Ovary (tissue), 10 donors: ENCODE data around the gene HMCES. TPM values are rescaled to one million over a fixed set of nuclear protein-coding genes. Genes with fewer than 3 reads are reported as not detected.

Experiments
- DNase-seq, 5 donors: peaks; one replicate each; pipeline ENCODE4 v3.0.0-alpha.2; 2019 to 2020
- H3K27ac ChIP-seq, 2 donors: fragments of 200-600 bp; one replicate each; pipeline versions ENCODE4 v1.5.1 to v1.8.0; 2019 to 2022
- H3K27me3 ChIP-seq: fragments of 200-600 bp; one replicate; pipeline ENCODE4 v1.8.0; 2022
- H3K36me3 ChIP-seq: fragments of 200-600 bp; sonication (generic); one replicate; pipeline ENCODE4 v1.5.1; 2019
- H3K4me1 ChIP-seq: one replicate; pipeline ENCODE4 v1.8.1; 2013; ENCODE audit warnings: mild to moderate bottlenecking, moderate library complexity; ENCODE audit not compliant: insufficient read depth
- H3K4me3 ChIP-seq: fragments of 200-600 bp; sonication (generic); one replicate; pipeline ENCODE4 v1.5.1; 2017
- H3K9me3 ChIP-seq, 2 donors: fragments of 200-600 bp in 1 of 2; sonication (generic) in 1 of 2; one replicate each; pipeline versions ENCODE4 v1.5.1 to v1.8.1; 2013 to 2019; ENCODE audit warnings: mild to moderate bottlenecking in 1 of 2, moderate library complexity in 1 of 2
- EP300 ChIP-seq: sonication (generic); formaldehyde crosslinking; IDR thresholded peaks from one replicate; pipeline ENCODE4 v1.6.1; 2017; ENCODE audit warnings: antibody characterized with exemption
- POLR2A ChIP-seq: fragments of 450-650 bp; IDR thresholded peaks from one replicate; pipeline ENCODE4 v1.6.1; 2017; ENCODE audit warnings: antibody characterized with exemption, mild to moderate bottlenecking, moderate library complexity
- WGBS, 3 donors: extraction: QIAGEN DNeasy Blood & Tissue Kit in 1 of 3; methylation state at CpG; one replicate each; pipeline versions ENCODE4 v1.1.5 to v1.1.7; 2013 to 2017; 5-methylcytosine and 5-hydroxymethylcytosine counted together
- intact Hi-C, 4 donors: fragments of 100-400 bp; cut with DNase I; formaldehyde crosslinking; loops; one replicate each; pipeline versions ENCODE4 v1.11.0 to v1.15.1; 2022 to 2023
- long read RNA-seq, 3 donors: library from polyadenylated mRNA in 2 of 3; unstranded in 2 of 3; transcript quantifications; one replicate each; pipeline ENCODE4 v2.0.0 and lab custom pipeline, GENCODE V29; 2021 to 2026
- polyA plus RNA-seq, 2 donors: library from polyadenylated mRNA; stranded (reverse); fragments of 200-250 nt in 1 of 2; fragments of 350-450 nt in 1 of 2; fragmentation: Illumina TruSeq in 1 of 2; extraction: RNeasy Lipid Tissue Mini Kit (QIAGEN cat#74804) in 1 of 2; gene quantifications; one replicate each; pipeline ENCODE4 v1.2.3, GENCODE V29; 2013 to 2014
- total RNA-seq, 7 donors: library from RNA; depleted of rRNA in 2 of 7; stranded (reverse); fragments of >200 nt in 2 of 7; fragmentation: NEBNext Ultra II Directional in 3 of 7; extraction: Animal tissue kit (Norgen Biotek cat#: 25700) in 3 of 7; gene quantifications; one replicate each; pipeline versions ENCODE4 v1.1.0 to v1.2.4, GENCODE V29; 2016 to 2023
- TF ChIP-seq, protein P1 (sequence below), 3 donors: fragments of 450-650 bp in 2 of 3; fragments of 200-600 bp in 1 of 3; IDR thresholded peaks; one replicate each; pipeline versions ENCODE4 v1.5.1 to v1.8.0; 2016 to 2022; ENCODE audit warnings: antibody characterized with exemption in 3 of 3, mild to moderate bottlenecking in 1 of 3
- donor health status: DM: no; HTN: no; CAD: no; lungs with moderate emphysema.
- donor health status: DM: no; HTN: no; CAD: no.
- donor health status: Bipolar disorder and iron deficiency.
- donor health status: DM: yes; HTN: yes; CAD: no.
- donor health status: DM: no; HTN: no; CAD: no.
- donor health status: DM: yes; HTN: yes; CAD: no.

The HMCES gene, protein sequence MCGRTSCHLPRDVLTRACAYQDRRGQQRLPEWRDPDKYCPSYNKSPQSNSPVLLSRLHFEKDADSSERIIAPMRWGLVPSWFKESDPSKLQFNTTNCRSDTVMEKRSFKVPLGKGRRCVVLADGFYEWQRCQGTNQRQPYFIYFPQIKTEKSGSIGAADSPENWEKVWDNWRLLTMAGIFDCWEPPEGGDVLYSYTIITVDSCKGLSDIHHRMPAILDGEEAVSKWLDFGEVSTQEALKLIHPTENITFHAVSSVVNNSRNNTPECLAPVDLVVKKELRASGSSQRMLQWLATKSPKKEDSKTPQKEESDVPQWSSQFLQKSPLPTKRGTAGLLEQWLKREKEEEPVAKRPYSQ
- total RNA-seq (10 to 100 TPM; 15.5 to 44.5 (median 35.2) TPM), polyA plus RNA-seq (10 to 100 TPM; 27.5 to 44.3 TPM)
- long read RNA-seq, donor 1, transcript HMCES-201 (7 exons, 2,515 nt) = major isoform, 197 of 240 reads
- long read RNA-seq, donor 1, partial matches to known transcripts = 22 of 240 reads
- long read RNA-seq, donor 1, other reads (novel, unspliced or antisense) = 14 of 240 reads
- long read RNA-seq, donor 2, transcript HMCES-201 (7 exons, 2,515 nt) = major isoform, 39 of 147 reads
- long read RNA-seq, donor 2, transcript HMCES-204 (7 exons, 1,952 nt) = minor isoform, 6 of 147 reads
- long read RNA-seq, donor 2, partial matches to known transcripts = 94 of 147 reads
- long read RNA-seq, donor 2, other reads (novel, unspliced or antisense) = 5 of 147 reads
- long read RNA-seq, donor 3, transcript HMCES-201 (7 exons, 2,515 nt) = major isoform, 52 of 75 reads
- long read RNA-seq, donor 3, partial matches to known transcripts = 12 of 75 reads
- long read RNA-seq, donor 3, other reads (novel, unspliced or antisense) = 4 of 75 reads

DNA sequence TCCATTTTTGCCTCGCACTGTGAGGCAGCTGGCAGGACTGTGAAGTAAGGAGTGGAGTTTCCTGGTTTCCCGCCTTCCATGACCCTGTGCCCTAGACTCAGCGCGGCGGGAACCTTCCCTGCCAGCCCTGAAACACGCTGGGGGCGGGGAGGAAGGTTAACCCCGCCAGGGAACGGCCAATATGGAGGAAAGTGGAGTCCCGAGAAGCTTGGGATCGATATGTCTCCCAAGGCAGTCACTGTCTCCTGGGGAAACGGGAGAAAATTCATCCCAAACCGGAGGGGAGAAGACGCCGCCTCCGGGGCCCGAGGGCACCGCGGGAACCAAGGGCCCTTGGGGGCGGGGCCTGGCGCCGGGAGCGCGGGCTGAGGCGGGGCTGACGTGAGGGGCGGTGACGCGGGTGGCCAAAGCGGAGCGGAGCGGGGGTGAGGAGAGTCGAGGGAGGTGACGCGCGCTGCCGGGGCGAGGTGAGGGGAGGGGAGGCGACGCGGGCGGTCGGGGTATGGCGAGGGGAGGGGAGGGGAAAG lies at the start of gene HMCES:
Gene HMCES (plus strand): TSS at position 432 of the 527 bp plus-strand sequence. CDS start 863 bp downstream, outside the sequence.
- 0 to 1% (median 0%) methylated on average over 30 to 44 of the region's 44 CpGs for WGBS, 3 donors
- TF ChIP-seq POLR2A = peak; percentile 66
- no peak for TF ChIP-seq EP300
- TF ChIP-seq, protein P1, sequence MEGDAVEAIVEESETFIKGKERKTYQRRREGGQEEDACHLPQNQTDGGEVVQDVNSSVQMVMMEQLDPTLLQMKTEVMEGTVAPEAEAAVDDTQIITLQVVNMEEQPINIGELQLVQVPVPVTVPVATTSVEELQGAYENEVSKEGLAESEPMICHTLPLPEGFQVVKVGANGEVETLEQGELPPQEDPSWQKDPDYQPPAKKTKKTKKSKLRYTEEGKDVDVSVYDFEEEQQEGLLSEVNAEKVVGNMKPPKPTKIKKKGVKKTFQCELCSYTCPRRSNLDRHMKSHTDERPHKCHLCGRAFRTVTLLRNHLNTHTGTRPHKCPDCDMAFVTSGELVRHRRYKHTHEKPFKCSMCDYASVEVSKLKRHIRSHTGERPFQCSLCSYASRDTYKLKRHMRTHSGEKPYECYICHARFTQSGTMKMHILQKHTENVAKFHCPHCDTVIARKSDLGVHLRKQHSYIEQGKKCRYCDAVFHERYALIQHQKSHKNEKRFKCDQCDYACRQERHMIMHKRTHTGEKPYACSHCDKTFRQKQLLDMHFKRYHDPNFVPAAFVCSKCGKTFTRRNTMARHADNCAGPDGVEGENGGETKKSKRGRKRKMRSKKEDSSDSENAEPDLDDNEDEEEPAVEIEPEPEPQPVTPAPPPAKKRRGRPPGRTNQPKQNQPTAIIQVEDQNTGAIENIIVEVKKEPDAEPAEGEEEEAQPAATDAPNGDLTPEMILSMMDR (IDR thresholded peaks at IDR 0.05) = no peak
- intact Hi-C loops = loop anchor here in 2 of 4 donors (2.0 to 5.0 kb wide), 2 partner anchors 36 to 39 kb away; a partner anchor contains a TSS
- H3K36me3 ChIP-seq = no peaks in the 10 kb centered on the region
- peak within 1 kb of the TSS; percentile 76 for H3K4me3 ChIP-seq
- no peaks in the 10 kb centered on the region for H3K27me3 ChIP-seq
- peak within 1 kb of the TSS; percentile 81 to 92 for H3K27ac ChIP-seq
- peak; percentile 92 to 95 (median 94) for DNase-seq
- peaks cover 2% of the 10 kb centered on the region for H3K4me1 ChIP-seq
- H3K9me3 ChIP-seq = no peaks in the 10 kb centered on the region

DNA sequence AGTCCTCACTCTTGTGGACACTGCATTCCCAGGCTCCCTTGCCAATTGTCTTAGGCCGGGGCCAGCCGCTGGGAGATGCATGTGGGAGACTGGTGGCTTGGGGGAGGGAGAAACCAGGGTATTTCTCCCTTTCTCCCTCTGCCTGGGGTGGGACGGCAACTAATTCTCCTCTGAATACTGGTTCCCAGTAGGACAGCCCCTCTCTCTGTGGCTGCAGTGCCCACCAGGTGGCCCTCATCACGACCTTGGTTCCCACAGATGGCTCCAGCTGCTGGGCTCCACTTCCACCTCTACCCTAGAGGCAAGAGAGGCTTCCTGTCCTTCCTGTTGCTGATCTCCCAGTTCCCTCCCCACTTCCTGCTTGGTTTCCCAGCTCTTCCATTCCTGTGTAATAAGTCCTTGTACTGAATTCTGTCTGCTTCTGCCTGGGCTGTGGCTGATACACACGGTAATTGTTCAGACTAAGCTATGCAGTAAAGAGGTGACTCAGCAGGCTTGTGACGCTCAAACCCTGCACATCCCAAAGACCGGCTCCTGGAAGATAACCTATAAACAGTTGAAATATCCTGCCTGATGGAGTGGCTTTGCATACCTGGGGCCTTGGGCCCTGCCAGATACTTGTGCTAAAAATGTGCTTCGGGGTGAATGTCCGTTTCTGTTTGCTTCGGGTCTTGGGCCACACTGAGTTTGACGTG lies 49.6 kb upstream of the HMCES start:
- Histone ChIP-seq H3K9me3 (no peaks in the 10 kb centered on the region), H3K36me3 (no peaks in the 10 kb centered on the region), H3K4me3 (no peak overlapping the region), H3K27me3 (no peaks in the 10 kb centered on the region), H3K4me1 (peaks cover 13% of the 10 kb centered on the region), H3K27ac (no peak overlapping the region)
- intact Hi-C loops = no loop called here
- TF ChIP-seq EP300 = no peak
- TF ChIP-seq, protein P1 (IDR thresholded peaks at IDR 0.05) = no peak
- no peak for TF ChIP-seq POLR2A
- 20 to 40% (median 21%) methylated on average over 11 of the region's 11 CpGs for WGBS, 3 donors
- peak in 1 of 5 donors; percentile 46 for DNase-seq

DNA sequence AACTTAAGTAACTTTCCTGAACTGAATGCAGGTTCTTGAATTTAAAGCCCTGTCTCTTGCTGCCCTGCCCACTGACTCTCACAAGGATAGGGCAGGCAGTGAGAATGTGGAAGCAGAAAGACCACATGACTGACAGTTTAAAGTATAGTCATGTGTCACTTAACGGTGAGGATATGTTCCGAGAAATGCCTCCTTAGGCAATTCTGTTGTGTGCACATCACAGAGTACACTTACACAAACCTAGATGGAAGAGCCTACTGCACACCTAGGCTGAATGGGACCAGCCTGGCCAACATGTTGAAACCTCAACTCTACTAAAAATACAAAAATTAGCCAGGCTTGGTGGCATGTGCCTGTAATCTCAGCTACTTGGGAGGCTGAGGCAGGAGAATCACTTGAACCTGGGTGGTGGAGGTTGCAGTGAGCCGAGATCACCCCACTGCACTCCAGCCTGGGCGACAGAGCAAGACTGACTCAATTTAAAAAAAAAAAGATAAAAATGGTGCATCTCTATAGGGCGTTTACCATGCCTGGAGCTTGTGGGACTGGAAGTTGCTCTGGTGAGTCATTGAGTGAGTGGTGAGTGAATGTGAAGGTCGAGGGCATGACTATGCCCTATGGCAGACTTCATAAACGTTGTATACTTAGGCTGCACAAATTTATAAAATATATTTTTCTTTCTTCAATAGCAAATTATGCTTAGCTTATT lies 48.2 kb upstream of the HMCES start:
- no peak for DNase-seq
- intact Hi-C loops = no loop called here
- H3K9me3 ChIP-seq = no peaks in the 10 kb centered on the region
- no peak overlapping the region for H3K4me3 ChIP-seq
- peaks cover 9% of the 10 kb centered on the region for H3K4me1 ChIP-seq
- 44 to 59% (median 49%) methylated on average over 7 of the region's 7 CpGs for WGBS, 3 donors
- H3K36me3 ChIP-seq = no peaks in the 10 kb centered on the region
- TF ChIP-seq POLR2A = no peak
- TF ChIP-seq, protein P1 (IDR thresholded peaks at IDR 0.05) = no peak
- no peak for TF ChIP-seq EP300
- H3K27ac ChIP-seq = no peak overlapping the region
- no peaks in the 10 kb centered on the region for H3K27me3 ChIP-seq
